SK-N-MC (cell line): ENCODE results near the gene ARHGAP31.

Source experiments
- EZH2 ChIP-seq: fragments of 200-600 bp; sonication (generic); IDR thresholded peaks from one replicate; pipeline ENCODE4 v1.6.1; 2017; ENCODE audit warnings: antibody characterized with exemption
- POLR2AphosphoS5 ChIP-seq: IDR thresholded peaks from 2 replicates; pipeline ENCODE4 v1.6.1; 2012; ENCODE audit warnings: mild to moderate bottlenecking, low read depth, low read length, borderline replicate concordance

- TF ChIP-seq POLR2AphosphoS5 (no peak), EZH2 (no peak)
Observed at GRCh38 chr3:119324899-119325298, 30.7 kb downstream of the ARHGAP31 start.
